NOMO-1 treated with DMSO at 0.1 percent for 48 hours (cell line): Measurements from ENCODE around the gene ZNF484.

Experiments used
- DNase-seq: peaks from one replicate; lab custom pipeline; 2025; ENCODE audit not compliant: unreplicated experiment; lab: John Stamatoyannopoulos, UW

ZNF484 gene

DNA sequence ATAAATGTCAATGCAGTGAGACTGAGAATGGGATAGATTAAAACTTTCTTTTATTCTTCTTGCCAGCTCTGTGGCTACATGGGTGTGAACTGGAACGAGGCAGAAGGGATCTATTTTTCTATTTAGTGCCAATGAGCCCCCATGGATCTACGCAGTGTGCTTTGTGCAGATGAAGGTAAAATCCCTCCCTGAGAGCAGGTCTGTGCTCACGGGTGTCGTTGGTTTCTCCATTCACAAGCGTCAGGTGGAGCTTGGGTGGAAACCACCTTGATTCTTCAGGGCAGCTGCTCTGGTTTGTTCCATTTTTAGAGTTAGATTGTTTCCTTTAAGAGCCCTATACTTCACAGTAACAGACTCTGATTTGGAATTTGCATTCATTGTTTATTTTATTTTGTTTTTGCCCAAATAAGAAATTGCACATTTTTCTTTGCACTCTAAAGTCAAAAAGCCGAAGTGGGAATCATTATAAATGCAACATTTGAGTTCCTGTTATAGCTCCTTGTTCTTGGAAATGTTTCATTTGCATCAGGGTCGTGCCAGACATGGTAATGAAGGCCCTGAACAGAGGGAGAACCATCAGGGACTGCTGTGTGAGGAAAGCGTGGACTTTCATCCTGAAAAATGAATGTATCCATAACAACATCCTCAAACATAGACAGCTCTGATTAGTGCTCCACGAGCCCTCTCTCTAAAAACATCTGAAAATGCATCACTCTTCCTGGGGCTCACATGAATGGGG lies 82.1 kb downstream of the ZNF484 start:
- no peak for DNase-seq
